Neural cell (in vitro differentiated cells): ENCODE data around the gene CDH12. TPM values are rescaled to one million over a fixed set of nuclear protein-coding genes. Genes with fewer than 3 reads are reported as not detected.
"Not testable (repeated sequence)": the region's sequence is repeated elsewhere in the genome, so short reads cannot be mapped to it uniquely, and the experiment has no call there.

Experiments
- H2AFZ ChIP-seq: fragments of 200-600, 300-800 bp; sonication (generic), shearing (Covaris generic); 2 replicates; pipeline ENCODE4 v1.6.0; 2014; ENCODE audit warnings: low read depth, mild to moderate bottlenecking, antibody characterized with exemption, low read length, moderate library complexity
- H3F3A ChIP-seq: fragments of 200-600 bp; shearing (Covaris generic); 2 replicates; pipeline ENCODE4 v1.6.1; 2016; ENCODE audit warnings: mild to moderate bottlenecking, moderate library complexity, mixed read lengths, antibody characterized with exemption, low read length; ENCODE audit not compliant: insufficient read depth, poor library complexity, severe bottlenecking
- H3K27ac ChIP-seq: fragments of 200-600, 300-800 bp; sonication (generic), shearing (Covaris generic); 2 replicates; pipeline ENCODE4 v1.5.1; 2014; ENCODE audit warnings: mild to moderate bottlenecking, low read length, moderate library complexity
- H3K27me3 ChIP-seq: fragments of 300-800, 200-600 bp; sonication (generic), shearing (Covaris generic); 2 replicates; pipeline ENCODE4 v1.6.0; 2014; ENCODE audit warnings: mild to moderate bottlenecking, low read depth, low read length, moderate library complexity; ENCODE audit not compliant: insufficient read depth
- H3K36me3 ChIP-seq: fragments of 300-800, 200-600 bp; sonication (generic), shearing (Covaris generic); 2 replicates; pipeline ENCODE4 v1.5.1; 2014; ENCODE audit warnings: mild to moderate bottlenecking, antibody characterized with exemption, low read length, moderate library complexity; ENCODE audit not compliant: insufficient read depth
- H3K4me2 ChIP-seq: fragments of 300-800, 200-600 bp; sonication (generic), shearing (Covaris generic); 2 replicates; pipeline ENCODE4 v1.6.0; 2014; ENCODE audit warnings: mild to moderate bottlenecking, low read length
- H3K4me3 ChIP-seq: fragments of 300-800, 200-600 bp; sonication (generic), shearing (Covaris generic); 2 replicates; pipeline ENCODE4 v1.5.1; 2014; ENCODE audit warnings: mild to moderate bottlenecking, low read length, moderate library complexity
- H3K79me2 ChIP-seq: fragments of 200-600 bp; shearing (Covaris generic); replicated peaks from 2 replicates; pipeline ENCODE4 v1.6.0; 2014; ENCODE audit warnings: mild to moderate bottlenecking, low read length, moderate library complexity; ENCODE audit not compliant: insufficient read depth
- H3K9ac ChIP-seq: fragments of 300-800, 200-600 bp; sonication (generic), shearing (Covaris generic); 2 replicates; pipeline ENCODE4 v1.6.1; 2016; ENCODE audit warnings: mild to moderate bottlenecking, low read length, mixed read lengths
- H3K9me2 ChIP-seq: fragments of 200-600 bp; shearing (Covaris generic); 2 replicates; pipeline ENCODE4 v1.6.1; 2016; ENCODE audit warnings: mild to moderate bottlenecking, low read length, mixed read lengths; ENCODE audit not compliant: insufficient read depth
- H3K9me3 ChIP-seq: fragments of 200-600, 300-800 bp; sonication (generic), shearing (Covaris generic); 2 replicates; pipeline ENCODE4 v1.6.1; 2016; ENCODE audit warnings: mild to moderate bottlenecking, mixed run types, low read length, moderate library complexity, mixed read lengths
- H4K20me1 ChIP-seq: fragments of 200-600 bp; shearing (Covaris generic); 2 replicates; pipeline ENCODE4 v1.6.1; 2016; ENCODE audit warnings: mild to moderate bottlenecking, mixed run types; ENCODE audit not compliant: insufficient read depth
- EP300 ChIP-seq: fragments of 450-650 bp; conservative IDR thresholded peaks from 2 replicates; pipeline ENCODE4 v1.6.1; 2014; ENCODE audit warnings: antibody characterized with exemption, mild to moderate bottlenecking, moderate library complexity; ENCODE audit not compliant: poor library complexity, severe bottlenecking
- EZH2 ChIP-seq: fragments of 200-600, 300-800 bp; shearing (Covaris generic), sonication (generic); IDR thresholded peaks from 2 replicates; pipeline ENCODE4 v1.6.1; 2014; ENCODE audit warnings: antibody characterized with exemption, low read length, borderline replicate concordance, mild to moderate bottlenecking; ENCODE audit not compliant: insufficient read depth, poor library complexity, severe bottlenecking
- MXI1 ChIP-seq: fragments of 450-650 bp; conservative IDR thresholded peaks from 2 replicates; pipeline ENCODE4 v1.6.1; 2014; ENCODE audit warnings: antibody characterized with exemption, mild to moderate bottlenecking; ENCODE audit not compliant: poor library complexity, severe bottlenecking
- POLR2AphosphoS5 ChIP-seq: IDR thresholded peaks from 2 replicates; pipeline ENCODE4 v1.6.1; 2012
- RAD21 ChIP-seq: fragments of 450-650 bp; conservative IDR thresholded peaks from 2 replicates; pipeline ENCODE4 v1.6.1; 2014; ENCODE audit warnings: antibody characterized with exemption, mild to moderate bottlenecking, moderate library complexity
- SMC3 ChIP-seq: fragments of 450-650 bp; conservative IDR thresholded peaks from 2 replicates; pipeline ENCODE4 v1.6.1; 2014; ENCODE audit warnings: antibody characterized with exemption, mild to moderate bottlenecking, moderate library complexity; ENCODE audit not compliant: poor library complexity
- TAF1 ChIP-seq: IDR thresholded peaks from 2 replicates; pipeline ENCODE4 v1.6.1; 2012; ENCODE audit warnings: low read depth
- polyA plus RNA-seq: library from polyadenylated mRNA; depleted of rRNA; stranded (reverse); fragments of >200 nt; gene quantifications from 2 replicates; pipeline ENCODE4 v1.2.3, GENCODE V29; 2014
- TF ChIP-seq, protein P1 (sequence below): fragments of 450-650 bp; IDR thresholded peaks from 2 replicates; pipeline ENCODE4 v1.5.1; 2014; ENCODE audit warnings: antibody characterized with exemption, mild to moderate bottlenecking, moderate library complexity; ENCODE audit not compliant: poor library complexity, severe bottlenecking
- TF ChIP-seq, protein P2 (sequence below): IDR thresholded peaks from 2 replicates; pipeline ENCODE4 v1.6.1; 2012; ENCODE audit warnings: borderline replicate concordance

Gene CDH12
- polyA plus RNA-seq, 1 donor from 2014 or later = 2.1 TPM

DNA sequence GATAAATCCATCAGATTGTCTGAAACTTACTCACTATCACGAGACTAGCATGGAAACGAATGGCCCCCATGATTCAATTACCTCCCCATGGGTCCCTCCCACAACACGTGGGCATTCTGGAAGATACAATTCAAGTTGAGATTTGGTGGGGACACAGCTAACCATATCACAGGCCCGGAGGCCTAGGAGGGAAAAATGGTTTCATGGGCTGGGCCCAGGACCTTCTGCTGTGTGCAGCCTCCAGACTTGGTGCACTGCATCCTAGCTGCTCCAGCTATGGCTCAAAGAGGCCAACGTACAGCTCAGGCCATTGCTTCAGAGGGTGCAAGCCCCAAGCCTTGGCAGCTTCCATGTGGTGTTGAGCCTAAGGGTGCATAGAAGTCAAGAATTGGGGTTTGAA lies 245.6 kb downstream of the CDH12 start:
- not testable (repeated sequence) for H3K36me3 ChIP-seq, H3K4me2 ChIP-seq, H3K79me2 ChIP-seq, H3K9ac ChIP-seq, H3F3A ChIP-seq, H3K4me3 ChIP-seq, H4K20me1 ChIP-seq, H3K27ac ChIP-seq, H2AFZ ChIP-seq, H3K9me2 ChIP-seq, H3K9me3 ChIP-seq, H3K27me3 ChIP-seq

DNA sequence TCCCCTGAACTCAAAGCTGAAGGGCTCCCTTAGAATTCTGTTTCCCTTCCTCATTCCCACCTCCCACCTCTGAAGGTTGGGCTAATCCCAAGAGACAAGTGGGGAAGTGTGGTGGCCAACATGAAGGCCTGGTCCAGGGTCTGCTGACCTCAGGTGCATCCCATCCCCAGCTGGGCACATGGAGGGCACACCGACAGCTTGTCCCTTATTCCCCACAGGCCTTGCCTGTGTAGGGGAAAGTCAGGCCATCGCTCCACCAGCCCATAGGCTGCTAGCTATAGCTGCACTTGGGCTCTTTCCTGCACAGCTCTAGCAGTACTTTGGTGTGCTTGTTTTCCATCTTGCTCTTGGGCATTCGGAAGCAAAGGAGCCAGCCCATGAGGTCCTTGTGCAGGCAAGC lies 247.7 kb downstream of the CDH12 start:
- Histone ChIP-seq H2AFZ (no peak overlapping the region), H3K79me2 (no peaks in the 10 kb centered on the region), H3K9me2 (no peaks in the 10 kb centered on the region), H3K27ac (no peak overlapping the region), H3K4me2 (no peak overlapping the region), H3K4me3 (no peak overlapping the region), H3F3A (no peaks in the 10 kb centered on the region), H3K9ac (no peak overlapping the region), H3K9me3 (no peaks in the 10 kb centered on the region), H3K36me3 (no peaks in the 10 kb centered on the region), H4K20me1 (no peaks in the 10 kb centered on the region), H3K27me3 (no peaks in the 10 kb centered on the region)
- TF ChIP-seq POLR2AphosphoS5 (no peak), RAD21 (no peak), EZH2 (no peak), MXI1 (no peak), EP300 (no peak), SMC3 (no peak), TAF1 (no peak)
- TF ChIP-seq, protein P1, sequence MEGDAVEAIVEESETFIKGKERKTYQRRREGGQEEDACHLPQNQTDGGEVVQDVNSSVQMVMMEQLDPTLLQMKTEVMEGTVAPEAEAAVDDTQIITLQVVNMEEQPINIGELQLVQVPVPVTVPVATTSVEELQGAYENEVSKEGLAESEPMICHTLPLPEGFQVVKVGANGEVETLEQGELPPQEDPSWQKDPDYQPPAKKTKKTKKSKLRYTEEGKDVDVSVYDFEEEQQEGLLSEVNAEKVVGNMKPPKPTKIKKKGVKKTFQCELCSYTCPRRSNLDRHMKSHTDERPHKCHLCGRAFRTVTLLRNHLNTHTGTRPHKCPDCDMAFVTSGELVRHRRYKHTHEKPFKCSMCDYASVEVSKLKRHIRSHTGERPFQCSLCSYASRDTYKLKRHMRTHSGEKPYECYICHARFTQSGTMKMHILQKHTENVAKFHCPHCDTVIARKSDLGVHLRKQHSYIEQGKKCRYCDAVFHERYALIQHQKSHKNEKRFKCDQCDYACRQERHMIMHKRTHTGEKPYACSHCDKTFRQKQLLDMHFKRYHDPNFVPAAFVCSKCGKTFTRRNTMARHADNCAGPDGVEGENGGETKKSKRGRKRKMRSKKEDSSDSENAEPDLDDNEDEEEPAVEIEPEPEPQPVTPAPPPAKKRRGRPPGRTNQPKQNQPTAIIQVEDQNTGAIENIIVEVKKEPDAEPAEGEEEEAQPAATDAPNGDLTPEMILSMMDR = no peak
- TF ChIP-seq, protein P2, sequence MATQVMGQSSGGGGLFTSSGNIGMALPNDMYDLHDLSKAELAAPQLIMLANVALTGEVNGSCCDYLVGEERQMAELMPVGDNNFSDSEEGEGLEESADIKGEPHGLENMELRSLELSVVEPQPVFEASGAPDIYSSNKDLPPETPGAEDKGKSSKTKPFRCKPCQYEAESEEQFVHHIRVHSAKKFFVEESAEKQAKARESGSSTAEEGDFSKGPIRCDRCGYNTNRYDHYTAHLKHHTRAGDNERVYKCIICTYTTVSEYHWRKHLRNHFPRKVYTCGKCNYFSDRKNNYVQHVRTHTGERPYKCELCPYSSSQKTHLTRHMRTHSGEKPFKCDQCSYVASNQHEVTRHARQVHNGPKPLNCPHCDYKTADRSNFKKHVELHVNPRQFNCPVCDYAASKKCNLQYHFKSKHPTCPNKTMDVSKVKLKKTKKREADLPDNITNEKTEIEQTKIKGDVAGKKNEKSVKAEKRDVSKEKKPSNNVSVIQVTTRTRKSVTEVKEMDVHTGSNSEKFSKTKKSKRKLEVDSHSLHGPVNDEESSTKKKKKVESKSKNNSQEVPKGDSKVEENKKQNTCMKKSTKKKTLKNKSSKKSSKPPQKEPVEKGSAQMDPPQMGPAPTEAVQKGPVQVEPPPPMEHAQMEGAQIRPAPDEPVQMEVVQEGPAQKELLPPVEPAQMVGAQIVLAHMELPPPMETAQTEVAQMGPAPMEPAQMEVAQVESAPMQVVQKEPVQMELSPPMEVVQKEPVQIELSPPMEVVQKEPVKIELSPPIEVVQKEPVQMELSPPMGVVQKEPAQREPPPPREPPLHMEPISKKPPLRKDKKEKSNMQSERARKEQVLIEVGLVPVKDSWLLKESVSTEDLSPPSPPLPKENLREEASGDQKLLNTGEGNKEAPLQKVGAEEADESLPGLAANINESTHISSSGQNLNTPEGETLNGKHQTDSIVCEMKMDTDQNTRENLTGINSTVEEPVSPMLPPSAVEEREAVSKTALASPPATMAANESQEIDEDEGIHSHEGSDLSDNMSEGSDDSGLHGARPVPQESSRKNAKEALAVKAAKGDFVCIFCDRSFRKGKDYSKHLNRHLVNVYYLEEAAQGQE = no peak

DNA sequence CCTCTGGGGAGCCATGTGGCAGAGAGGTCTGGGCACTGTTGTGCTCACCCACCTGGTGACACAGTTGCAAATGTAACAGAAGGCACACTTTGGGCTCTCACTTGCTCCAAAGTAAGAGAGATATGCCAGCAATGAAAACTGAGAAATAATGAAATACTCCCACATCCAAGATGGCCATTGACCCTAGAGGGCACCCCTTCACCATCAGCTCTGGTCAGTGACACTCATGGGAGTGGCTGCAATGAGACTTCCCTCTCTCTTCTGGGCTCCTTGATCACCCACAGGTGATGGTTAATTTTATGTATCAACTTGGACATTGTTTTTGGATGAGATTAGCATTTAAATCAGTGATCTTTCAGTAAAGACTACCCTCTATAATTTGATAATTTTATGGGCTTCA lies 248.4 kb downstream of the CDH12 start:
- Histone ChIP-seq H3K9me2 (no peaks in the 10 kb centered on the region), H3K4me2 (no peak overlapping the region), H4K20me1 (no peaks in the 10 kb centered on the region), H3F3A (no peaks in the 10 kb centered on the region), H3K27me3 (no peaks in the 10 kb centered on the region), H2AFZ (no peak overlapping the region), H3K4me3 (no peak overlapping the region), H3K27ac (no peak overlapping the region), H3K9ac (no peak overlapping the region), H3K9me3 (no peaks in the 10 kb centered on the region), H3K36me3 (no peaks in the 10 kb centered on the region), H3K79me2 (no peaks in the 10 kb centered on the region)
- TF ChIP-seq TAF1 (no peak), POLR2AphosphoS5 (no peak), MXI1 (no peak), RAD21 (no peak), EZH2 (no peak)
- TF ChIP-seq, protein P2 = no peak
